CD4-positive, alpha-beta T cell treated with Interleukin-12 subunit alpha and Interleukin-12 subunit beta, for 1 hour (primary cell): Measurements from ENCODE around the gene LRPPRC.
"Not testable (repeated sequence)": the region's sequence is repeated elsewhere in the genome, so short reads cannot be mapped to it uniquely, and the experiment has no call there.

Source experiments
- DNase-seq: peaks from one replicate; pipeline ENCODE4 v3.0.0-alpha.2; 2020

The LRPPRC gene

DNA sequence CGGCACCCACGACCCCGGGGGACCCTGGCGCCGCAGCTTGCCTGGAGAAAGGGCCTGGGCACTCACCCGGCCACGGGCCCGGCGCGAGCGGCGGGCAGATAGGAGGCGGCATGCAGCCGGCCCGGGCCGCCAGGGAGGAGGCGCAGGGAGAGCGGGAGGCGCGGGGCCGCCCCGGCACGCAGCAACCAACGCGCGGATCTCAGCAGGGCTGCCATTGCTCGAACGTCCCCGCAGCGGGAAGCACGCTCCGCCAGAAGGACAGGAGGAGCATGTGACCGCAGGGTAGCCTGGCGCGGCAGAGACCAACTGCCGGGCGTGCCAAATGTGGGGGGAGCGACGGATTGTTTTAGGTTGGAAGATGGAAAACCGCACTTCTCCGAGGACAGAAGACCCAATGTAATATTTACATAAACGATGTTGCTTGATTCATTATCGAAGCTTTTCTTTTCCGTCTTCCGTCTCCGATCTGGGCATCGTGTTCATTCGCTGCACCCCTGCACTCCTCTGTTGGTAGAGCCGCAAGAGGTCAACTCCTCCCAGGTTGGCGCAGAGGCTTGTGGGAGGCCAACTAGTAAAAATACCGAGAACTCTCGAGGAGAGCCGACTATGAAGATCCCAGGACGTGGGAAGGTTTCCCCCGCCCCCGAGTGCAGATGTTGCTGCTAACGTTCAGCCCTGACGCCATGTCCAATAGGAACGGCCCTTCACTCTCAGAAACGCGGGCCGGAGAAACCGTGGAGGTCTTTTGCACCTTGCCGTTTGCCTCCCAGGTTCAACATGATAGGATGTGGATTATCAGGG is at the start of gene LRPPRC:
TSS of gene LRPPRC (minus strand) at position 257 of the 801 bp plus-strand sequence. CDS start at position 215, 42 bp downstream.
- peak; percentile 92 for DNase-seq

DNA sequence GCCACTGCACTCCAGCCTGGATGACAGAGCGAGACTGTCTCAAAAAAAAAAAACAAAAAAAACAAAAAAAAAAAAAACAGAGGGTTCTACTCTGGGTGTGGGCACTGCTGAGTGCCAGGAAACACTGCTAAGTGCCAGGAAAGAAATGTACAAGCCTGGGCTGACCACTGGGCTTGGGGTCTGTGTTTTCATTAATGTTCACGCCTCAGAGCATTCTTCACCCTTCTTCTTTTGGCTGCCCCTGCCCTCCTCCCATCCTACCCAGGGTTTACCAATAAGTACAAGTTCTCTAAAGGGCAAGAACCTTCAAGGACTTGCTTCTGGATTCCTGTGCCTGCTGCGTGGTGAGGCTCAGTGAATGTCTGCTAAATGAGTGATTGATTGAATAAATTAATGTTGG is 49.3 kb upstream of the LRPPRC start:
- no peak for DNase-seq

DNA sequence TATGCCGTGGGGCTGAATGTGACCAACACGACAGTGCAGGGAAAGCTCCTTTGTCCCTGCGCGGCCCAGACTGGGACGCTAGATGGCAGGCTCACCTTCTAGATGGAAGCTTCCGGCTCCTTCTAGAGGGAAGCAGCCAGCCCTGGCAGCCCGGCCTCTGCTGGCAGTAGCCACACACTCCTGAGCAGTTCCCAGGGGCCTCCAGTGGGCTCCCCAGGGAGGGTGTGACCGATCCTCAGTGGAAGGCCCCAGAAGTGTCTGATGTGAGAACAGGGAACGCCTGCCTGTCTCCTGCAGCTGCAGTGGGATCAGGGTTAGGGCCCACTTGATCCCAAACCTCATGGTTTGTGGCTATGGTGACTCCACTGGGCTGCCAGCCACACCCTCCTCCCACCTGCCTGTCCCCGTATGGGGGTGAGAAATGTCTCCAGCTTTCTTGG is 48.5 kb upstream of the LRPPRC start:
- DNase-seq: peak; percentile 74

DNA sequence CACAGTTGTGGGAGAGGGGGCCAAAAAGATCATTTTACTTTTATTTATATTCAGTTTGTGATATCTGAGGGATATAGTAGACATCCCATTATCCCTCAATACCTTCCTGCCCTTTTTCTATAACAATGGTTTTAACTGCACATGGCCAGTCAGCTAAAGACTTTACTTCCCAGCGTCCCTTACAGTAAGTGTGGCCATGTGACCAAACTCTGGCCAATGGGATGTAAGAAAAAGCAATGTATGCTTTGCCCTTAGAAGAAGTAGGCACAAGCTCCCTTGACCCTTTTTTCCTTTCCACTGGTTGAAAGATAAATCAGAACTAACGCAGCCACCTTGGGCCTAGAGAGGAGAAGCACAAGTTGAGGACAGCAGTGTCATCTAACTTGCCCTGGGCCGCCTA is 44.6 kb upstream of the LRPPRC start:
- DNase-seq: no peak

DNA sequence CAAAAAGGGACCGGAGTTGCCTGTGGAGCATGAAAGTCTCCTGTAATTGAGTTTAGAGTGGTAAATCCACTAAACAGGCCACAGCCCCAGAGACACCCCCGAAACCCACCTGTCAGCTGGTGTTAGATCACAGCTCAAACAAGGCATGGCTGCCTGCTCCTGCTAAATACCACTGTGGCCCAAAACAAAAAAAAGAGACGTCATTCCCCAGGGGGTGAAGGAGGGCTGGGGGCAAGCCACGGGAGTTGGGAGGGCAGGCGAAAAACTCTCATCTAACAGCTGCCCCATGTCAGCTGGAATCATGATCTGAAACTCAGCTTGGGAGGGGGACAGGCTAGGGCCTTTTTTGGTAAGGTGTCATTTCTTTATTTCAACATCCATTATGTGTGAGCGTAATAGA is 42.5 kb upstream of the LRPPRC start:
- DNase-seq: no peak

DNA sequence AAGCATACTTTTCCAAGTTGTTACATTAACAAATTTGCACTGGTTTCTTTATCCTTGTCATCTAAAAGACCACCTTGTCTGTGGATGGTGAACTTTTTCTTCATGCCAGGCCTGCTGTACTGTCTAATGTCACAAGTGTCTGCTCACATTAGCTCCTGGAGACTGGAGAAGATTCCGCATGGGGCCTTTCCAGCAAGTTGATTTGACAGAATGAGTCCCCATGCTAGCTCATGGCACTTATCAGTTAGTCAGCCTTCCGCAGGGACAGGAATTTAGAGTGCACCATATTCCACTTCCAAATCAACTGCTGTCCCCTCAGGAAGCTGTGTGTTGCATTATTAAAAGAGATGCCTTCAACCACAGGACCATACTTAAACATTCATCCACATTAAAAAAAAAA is 41.4 kb upstream of the LRPPRC start:
- no peak for DNase-seq

DNA sequence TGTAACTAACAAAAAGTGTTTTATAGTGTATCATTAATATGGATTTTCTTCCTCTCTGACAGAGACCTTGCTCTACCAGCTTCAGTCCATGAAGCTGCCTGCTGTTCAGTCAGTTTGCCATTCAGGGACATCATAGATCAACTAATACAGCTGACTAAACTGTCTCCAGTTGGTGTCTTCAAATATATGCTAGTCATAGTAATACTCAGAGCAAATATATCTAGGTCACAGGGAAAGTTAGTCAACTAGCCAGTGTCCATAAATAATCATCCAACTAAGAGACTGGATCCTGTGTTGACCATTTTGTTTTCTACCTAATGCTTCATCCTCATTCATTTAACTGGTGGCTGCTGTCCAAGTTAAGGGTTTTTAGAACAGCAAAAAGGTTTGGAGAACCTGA is 38.2 kb upstream of the LRPPRC start:
- no peak for DNase-seq

DNA sequence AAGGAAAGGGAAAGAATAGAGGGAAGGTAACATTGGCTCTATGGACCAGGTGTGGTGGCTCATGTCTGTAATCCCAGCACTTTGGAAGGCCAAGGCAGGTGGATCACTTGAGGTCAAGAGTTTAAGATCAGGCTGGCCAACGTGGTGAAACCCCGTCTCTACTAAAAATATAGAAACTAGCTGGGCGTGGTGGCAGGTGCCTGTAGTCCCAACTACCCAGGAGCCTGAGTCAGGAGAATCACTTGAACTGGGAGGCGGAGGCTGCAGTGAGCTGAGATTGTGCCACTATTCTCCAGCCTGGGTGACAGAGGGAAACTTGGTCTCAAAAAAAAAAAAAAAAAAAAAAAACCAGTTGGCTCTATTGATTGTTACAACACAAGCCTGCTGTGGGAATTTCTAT is 31.3 kb upstream of the LRPPRC start:
- DNase-seq: not testable (repeated sequence)

DNA sequence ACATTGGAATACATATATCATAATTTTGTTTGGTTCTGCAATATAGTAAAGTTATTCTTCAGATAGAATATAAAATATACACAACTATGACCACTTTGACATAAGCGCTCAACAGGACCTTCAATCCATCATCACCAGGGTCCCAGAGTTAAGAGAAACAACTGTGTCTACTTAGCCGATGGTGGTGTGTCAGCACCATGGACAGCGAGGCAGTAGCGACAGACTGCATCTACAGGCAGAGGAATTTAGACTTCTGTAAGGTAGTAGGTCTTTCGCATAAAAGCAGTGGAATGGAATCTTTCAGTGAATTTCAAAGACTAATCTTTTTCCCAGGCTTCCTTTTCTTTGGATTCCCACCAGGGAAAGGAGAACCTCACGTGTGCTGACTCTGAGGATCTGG is 20.5 kb upstream of the LRPPRC start:
- no peak for DNase-seq

DNA sequence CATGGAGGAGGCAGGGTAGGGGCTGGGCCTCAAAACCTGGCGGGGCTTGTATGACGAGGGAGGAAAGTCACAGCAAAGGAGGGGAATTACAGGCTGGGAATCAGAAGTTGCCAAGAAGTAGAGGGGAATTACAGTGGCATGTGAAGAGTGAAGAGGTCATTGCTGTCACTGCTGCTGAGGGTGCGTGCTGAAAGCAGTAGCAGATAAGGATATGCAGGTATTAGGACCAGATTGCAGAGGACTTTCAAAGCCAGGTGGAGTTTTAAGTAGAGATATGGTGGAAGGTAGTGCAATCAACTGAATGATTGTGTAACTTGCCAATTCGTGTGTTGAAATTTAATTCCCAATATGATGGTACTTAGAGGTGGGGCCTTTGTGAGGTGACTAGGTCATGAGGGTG is 19.4 kb upstream of the LRPPRC start:
- no peak for DNase-seq

DNA sequence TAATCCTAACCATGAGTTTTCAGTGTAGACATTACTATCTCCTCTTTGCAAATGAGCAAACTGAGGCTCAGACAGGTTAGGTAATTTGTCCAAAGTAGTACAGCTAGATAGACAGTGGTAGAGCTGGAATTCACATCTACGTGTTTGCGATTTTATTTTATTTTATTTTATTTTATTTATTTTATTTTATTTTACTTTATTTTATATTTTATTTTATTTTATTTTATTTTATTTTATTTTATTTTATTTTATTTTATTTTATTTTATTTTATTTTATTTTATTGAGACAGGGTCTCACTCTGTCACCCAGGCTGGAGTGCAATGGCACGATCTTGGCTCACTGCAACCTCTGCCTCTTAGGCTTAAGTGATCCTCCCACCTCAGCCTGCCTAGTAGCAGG is 17.4 kb upstream of the LRPPRC start:
- DNase-seq: not testable (repeated sequence)

DNA sequence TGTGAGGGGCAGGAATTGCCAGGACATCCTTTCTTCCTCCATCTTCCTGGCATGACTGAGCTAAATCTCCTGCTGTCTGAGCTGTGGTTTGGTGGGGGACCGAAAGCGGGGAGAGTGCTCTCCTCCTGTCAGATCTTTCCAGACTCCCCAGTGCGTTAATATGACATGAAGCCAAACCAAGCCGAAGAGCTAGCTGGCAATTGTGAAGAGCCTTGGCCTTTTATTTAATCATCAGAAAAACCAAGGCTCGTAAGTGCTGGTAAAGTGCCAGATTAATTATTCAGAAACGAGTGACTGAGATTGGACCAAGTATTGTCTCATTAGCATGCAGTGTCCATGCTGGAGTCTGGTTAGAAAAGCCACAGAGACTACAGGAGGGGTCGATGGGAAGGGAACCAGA is 14.5 kb upstream of the LRPPRC start:
- no peak for DNase-seq

DNA sequence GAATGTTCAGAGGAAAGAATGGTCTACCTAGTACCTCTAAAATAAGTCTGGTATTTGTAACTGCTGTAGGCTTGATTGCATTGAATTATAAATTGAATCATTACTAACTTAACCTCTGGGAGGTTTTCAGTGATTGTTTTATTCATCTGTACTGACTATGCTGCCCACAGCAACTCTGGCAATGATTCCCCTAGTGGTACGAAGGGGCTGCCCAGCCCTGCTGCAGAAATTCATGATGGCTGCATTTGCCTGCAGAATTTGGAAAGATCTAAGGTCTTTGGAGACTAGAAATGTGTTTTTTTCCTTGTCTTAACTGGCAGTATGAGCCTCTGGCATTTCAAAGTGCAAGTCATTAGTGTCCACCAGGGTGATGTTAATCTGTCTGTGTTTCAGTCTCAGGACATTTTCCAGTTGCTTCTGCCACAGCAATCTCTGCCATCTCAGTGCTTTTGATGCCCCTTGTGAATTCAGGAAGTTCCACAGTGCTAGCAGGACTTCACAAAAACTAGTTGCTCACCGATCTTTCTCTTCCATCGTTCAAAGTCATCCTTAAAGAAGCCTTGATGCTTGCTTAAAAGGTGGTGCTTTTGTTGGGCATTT is 13.4 kb upstream of the LRPPRC start:
- no peak for DNase-seq

DNA sequence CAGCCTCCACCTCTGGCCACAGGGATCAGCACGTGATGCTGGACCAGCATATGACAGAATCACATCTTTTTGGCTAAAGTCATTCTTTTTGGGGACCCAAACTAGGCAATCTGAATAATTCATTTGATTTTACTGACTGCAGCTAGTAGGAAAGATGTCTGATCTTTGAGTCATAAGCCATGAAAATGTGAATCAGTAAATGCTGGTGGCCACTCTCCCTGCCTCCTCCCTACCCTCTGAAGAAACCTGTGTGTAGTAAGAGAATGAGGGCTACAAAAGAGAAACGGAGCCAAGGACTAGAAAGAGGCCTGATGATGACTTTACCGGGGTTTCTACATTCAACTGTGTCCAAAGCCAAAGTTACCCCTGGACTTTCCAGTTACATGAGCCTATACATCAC is 10.1 kb upstream of the LRPPRC start:
- no peak for DNase-seq

DNA sequence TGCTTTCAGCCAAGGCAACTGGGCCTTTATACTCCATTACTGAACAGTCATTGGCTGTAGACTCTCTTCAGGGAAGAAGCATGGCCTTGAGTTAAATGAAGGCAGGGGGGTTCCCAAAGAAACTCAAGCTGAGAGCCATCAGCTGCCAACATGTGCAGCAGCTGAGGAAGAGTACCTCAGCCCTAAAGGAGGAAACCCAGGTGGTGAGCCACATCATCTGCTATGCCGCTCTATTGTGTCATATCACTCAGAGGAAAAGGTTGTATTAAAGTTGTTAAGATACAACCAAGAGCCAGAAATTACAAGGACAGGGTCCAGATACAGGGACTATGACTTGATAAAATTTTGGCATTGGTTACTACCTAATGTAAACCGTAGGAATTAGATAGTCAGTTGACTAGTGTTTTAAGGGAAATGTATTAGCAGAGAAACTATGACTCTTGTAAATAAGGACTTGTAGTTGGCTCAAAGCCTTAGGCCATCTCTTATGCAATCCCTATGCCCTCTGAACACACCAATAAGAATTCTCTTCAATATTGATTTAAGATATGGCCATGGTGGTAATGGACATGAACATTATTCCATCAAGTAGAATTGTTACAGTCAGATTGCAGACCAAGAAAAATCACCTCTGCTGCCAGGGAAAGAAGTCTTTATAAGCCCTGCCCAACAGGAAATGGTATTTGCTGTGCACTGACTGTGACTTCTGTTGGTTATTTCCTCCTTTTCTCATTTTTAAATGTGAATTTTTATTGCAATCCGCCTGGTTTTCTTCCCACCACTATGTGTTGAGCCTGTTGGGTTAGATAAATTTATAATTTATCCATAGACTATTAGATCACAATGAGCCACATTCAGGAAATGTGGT is 9.2 kb upstream of the LRPPRC start:
- peak; percentile 2 for DNase-seq

DNA sequence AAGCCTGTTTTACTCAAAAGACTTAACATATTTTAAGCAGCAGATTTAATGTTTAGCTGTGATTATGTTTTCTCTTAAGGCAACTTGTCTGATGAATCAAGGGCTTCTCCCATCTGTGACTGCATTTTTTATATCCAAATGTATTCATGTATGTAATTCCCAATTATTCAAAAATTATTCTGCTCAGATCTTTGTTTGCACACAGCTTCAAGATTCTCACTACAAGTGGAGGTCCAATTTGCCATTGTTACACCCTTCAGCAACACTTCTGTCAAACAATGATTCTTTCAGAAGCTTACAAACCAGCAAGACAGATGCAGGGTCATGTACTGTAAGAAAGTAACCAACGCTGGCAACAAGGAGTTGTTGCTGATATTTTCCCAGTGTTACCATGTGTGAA is 5.9 kb upstream of the LRPPRC start:
- no peak for DNase-seq

DNA sequence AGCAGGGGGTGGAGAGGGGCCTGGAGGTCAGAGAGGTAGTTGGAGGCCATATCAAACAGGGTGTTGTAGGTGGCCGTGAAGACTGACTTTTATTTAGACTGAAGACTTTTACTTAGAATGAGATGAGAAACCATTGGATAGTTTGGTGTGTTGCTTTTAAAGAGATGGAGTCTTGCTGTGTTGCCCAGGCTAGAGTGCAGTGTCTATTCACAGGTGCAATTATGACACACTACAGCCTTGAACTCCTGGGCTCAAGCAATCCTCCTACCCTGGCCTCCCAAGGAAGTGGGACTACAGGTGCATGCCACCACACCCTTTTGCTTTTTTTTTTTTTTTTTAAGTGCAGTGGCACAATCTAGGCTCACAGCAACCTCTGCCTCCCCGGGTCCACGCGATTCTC is 2.5 kb upstream of the LRPPRC start:
- DNase-seq: no peak

DNA sequence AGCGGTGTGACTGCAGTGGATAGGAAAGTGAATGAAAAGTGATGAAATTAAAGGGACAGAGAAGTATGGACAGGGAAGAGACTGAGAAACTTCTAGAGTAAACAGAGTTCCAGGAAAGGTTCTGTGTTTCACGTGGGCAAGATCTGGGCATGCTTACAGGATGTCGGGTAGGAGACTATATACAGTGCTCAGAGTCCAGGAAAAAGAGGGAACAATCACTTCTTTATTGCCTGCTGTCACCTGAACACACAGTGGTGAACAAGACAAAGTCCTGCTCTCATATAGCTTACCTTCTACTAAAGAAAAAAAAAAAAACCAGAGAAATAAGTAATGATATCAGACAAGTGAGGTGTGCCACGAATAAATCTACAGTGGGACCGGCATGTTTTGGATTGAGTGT is 2.4 kb downstream of the LRPPRC start:
- no peak for DNase-seq

DNA sequence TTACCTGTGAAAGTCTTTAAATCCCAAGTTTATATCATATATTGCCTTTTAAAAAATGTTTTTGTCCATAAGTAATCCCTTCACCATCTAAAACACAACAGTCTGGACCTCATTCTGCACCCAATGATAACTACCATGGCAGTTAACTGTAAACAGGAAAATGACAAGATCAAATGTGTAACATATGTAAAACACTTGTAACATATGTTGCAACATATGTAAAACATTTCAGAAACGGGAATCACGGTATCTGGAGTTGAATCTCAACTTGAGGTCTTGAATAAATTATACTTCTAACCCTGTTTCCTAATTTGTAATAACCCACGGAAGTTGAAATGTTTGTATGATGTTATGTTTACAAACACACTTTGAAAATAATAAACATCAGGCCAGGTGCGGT is 6.2 kb downstream of the LRPPRC start:
- DNase-seq: no peak

DNA sequence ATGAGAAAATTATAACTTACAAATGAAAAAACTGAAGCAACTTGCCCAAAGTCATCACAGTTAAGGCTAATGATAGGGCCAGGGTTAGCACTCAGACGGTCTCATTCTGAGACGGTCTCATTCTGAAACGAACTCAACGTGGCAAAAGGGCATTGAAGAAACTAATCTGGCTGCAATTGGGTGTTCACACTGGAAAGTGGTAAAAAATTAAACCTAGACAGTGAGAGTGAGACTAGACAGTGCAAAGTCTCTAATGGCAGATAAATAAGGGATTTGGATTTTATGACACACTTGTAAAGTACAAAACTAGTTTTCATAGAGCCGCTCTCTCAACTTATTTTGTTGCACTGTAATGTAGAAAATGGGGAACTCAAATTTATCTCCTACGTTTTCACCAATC is 9.2 kb downstream of the LRPPRC start:
- DNase-seq: no peak

DNA sequence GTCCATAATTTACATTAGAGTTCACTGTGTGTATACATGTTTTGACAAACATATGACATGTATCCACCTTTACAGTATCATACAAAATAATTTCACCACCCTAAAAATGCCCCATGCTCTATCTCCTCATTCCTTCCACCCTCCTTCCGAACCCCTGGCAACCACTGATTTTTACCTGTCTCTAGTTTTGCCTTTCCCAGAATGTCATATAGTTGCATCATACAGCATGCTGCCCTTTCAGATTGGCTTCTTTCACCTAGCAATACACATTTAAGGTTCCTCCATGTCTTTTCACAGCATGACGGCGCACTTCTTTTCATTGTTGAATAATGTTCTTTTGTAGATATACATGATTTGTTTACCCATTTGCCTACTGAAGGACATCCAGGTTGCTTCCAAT is 10.4 kb downstream of the LRPPRC start:
- DNase-seq: no peak

DNA sequence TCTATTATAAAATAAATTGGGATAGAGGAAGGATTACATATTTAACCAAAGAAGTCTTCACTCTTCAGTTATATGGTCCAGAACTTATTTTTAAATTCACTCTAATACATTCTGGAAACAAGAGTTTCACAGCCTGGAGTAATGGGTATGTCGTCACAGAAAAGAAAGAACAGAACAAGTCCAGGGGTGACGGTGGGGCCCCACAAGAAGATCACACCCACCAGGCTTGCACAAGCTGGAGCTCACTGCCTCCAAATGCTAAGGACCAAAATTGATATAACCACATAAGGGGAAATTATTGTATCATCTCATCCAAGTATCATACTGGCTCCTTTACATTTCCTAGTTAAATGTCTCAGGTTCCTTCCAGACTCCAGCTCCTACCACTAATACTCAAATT is 11.3 kb downstream of the LRPPRC start:
- no peak for DNase-seq

DNA sequence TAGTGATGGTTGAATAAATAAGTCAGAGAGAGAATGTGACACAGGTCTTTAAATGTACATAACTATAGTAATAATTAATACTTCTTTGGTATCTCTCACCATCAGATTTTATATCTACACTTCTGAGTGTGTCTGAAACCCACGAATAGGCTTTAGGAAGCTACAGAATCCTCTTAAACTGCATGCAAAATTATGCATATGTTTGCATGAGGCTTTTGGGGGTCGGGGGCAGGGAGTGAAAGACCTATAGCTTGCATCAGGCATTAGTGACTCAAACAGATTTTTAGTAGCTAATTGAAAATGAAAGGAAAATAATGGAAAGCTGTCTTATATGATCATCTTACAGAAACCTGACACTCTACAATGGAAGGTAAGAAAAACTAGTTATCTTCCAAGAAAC is 14.9 kb downstream of the LRPPRC start:
- DNase-seq: no peak
